Heart right ventricle (tissue), 16 donors: ENCODE data around the gene U2AF1L4. TPM values are rescaled to one million over a fixed set of nuclear protein-coding genes. Genes with fewer than 3 reads are reported as not detected.

Source experiments
- ATAC-seq, 8 donors: fragments of 200-7000 bp; cut with Tn5 transposase; one replicate each; pipeline ENCODE4 v1.9.1; 2020; ENCODE audit warnings: mild to moderate bottlenecking in 8 of 8, moderate library complexity in 8 of 8, moderate number of reproducible peaks in 1 of 8
- DNase-seq, 2 donors: peaks; one replicate each; pipeline ENCODE4 v3.0.0-alpha.2; 2020
- H3K27ac ChIP-seq, 10 donors: fragments of 200-600 bp; sonication (generic) in 2 of 10; one replicate each; pipeline versions ENCODE4 v1.5.0 to v1.8.0; 2020 to 2022; ENCODE audit warnings: mild to moderate bottlenecking in 3 of 10
- H3K27me3 ChIP-seq, 7 donors: fragments of 200-600 bp; one replicate each; pipeline ENCODE4 v1.8.0; 2021 to 2022; ENCODE audit warnings: mild to moderate bottlenecking in 2 of 7
- H3K36me3 ChIP-seq, 9 donors: fragments of 200-600 bp; sonication (generic) in 1 of 9; one replicate each; pipeline versions ENCODE4 v1.5.0 to v1.8.0; 2020 to 2022; ENCODE audit warnings: mild to moderate bottlenecking in 2 of 9
- H3K4me1 ChIP-seq, 9 donors: fragments of 200-600 bp; sonication (generic) in 1 of 9; one replicate each; pipeline versions ENCODE4 v1.5.0 to v1.8.0; 2020 to 2022; ENCODE audit warnings: mild to moderate bottlenecking in 4 of 9
- H3K4me3 ChIP-seq, 10 donors: fragments of 200-600 bp; sonication (generic) in 2 of 10; one replicate each; pipeline versions ENCODE4 v1.5.0 to v1.8.0; 2020 to 2022; ENCODE audit warnings: mild to moderate bottlenecking in 7 of 10, moderate library complexity in 2 of 10
- H3K9me3 ChIP-seq, 11 donors: fragments of 200-600 bp in 10 of 11; sonication (generic) in 2 of 11; one replicate each; pipeline versions ENCODE4 v1.5.0 to v1.8.0; 2013 to 2022; ENCODE audit warnings: mild to moderate bottlenecking in 2 of 11, control low read depth in 1 of 11, moderate library complexity in 1 of 11
- CTCF ChIP-seq, 9 donors: fragments of 200-600 bp; sonication (generic) in 2 of 9; IDR thresholded peaks; one replicate each; pipeline versions ENCODE4 v1.5.0 to v1.8.0; 2021 to 2022; ENCODE audit warnings: antibody characterized with exemption in 9 of 9, mild to moderate bottlenecking in 5 of 9, moderate library complexity in 1 of 9
- WGBS, 2 donors: extraction: QIAGEN DNeasy Blood & Tissue Kit; methylation state at CpG; one replicate each; pipeline ENCODE4 v1.1.7; 2013; ENCODE audit warnings: inconsistent platforms in 1 of 2; 5-methylcytosine and 5-hydroxymethylcytosine counted together
- intact Hi-C, 10 donors: fragments of 100-400 bp; cut with DNase I; formaldehyde crosslinking; loops; one replicate each; pipeline versions ENCODE4 v1.11.1 to v1.14.2; 2022
- polyA plus RNA-seq, 2 donors: library from polyadenylated mRNA; stranded (reverse); fragments of 200-250 nt; gene quantifications; one replicate each; pipeline ENCODE4 v1.2.3, GENCODE V29; 2013
- total RNA-seq, 10 donors: library from RNA; stranded (reverse); fragmentation: NEBNext Ultra II Directional in 3 of 10; extraction: Animal tissue kit (Norgen Biotek cat#: 25700) in 3 of 10; gene quantifications; one replicate each; pipeline versions ENCODE4 v1.2.1 to v1.2.4, GENCODE V29; 2021 to 2023
- donor health status: Arrhythmogenic right ventricular cardiomyopathy.
- donor health status: ischemic (EF 13 %, LVEDD 7.1; RV severe dilation, severe dysfunction).
- donor health status: healthy with polysubstance abuse.
- donor health status: DM: no; HTN: yes; CAD: no.
- donor health status: DM: no; HTN: no; CAD: no.
- donor health status: ischemic (EF 25% LVEDD 6.9; RV normal size, moderate dysfunction).
- donor health status: ischemic (EF 25% LVEDD 5.7; RV mildly dilated, moderate dysfunction).
- donor health status: healthy.
- donor health status: DM: yes; HTN: yes; CAD: no.
- donor health status: Ischemic cardiomyopathy.
- donor health status: ischemic (EF 35%, LVEDD 5.7; RV mildly dilated, moderate dysfunction).
- donor health status: nonischemic (EF 11% LVEDD 7.7; RV severe dilation, severe dysfunction).
- donor health status: DM: yes; HTN: yes; CAD: no.
- donor health status: PGD.
- donor health status: ischemic (EF 29% LVEDD 5.4; RV normal size, mild dysfunction).
- donor health status: nonischemic (EF 23%, LVEDD 6.1; RV moderate dilation, normal function).

The U2AF1L4 gene
- total and polyA plus RNA-seq, 12 donors, result 11.5 to 57.7 (median 20.3) TPM

- H3K36me3 ChIP-seq, result peaks cover 0 to 100% (median 57%) of the 10 kb centered on the region in 9 donors
- no peak overlapping the region for H3K27ac ChIP-seq
- no peak for ATAC-seq
- 94 to 95% methylated on average over 8 of the region's 8 CpGs for WGBS, 2 donors
- H3K27me3 ChIP-seq, result no peaks in the 10 kb centered on the region
- TF ChIP-seq CTCF (IDR thresholded peaks at IDR 0.05), result no peak
- peaks cover 0 to 2% (median 0%) of the 10 kb centered on the region in 9 donors for H3K4me1 ChIP-seq
- DNase-seq, result no peak
- intact Hi-C loops, result no loop called here
- H3K4me3 ChIP-seq, result no peak overlapping the region
- H3K9me3 ChIP-seq, result no peaks in the 10 kb centered on the region
Measured at GRCh38 chr19:35734273-35734672, 10.9 kb downstream of the U2AF1L4 start.

GRCh38 chr19:35733180-35734125 is 11.8 kb downstream of the U2AF1L4 start:
- H3K36me3 ChIP-seq, result peaks cover 0 to 100% (median 65%) of the 10 kb centered on the region in 9 donors
- no peak overlapping the region for H3K4me3 ChIP-seq
- intact Hi-C loops, result no loop called here
- no peaks in the 10 kb centered on the region for H3K27me3 ChIP-seq
- no peak for DNase-seq
- H3K4me1 ChIP-seq, result no peaks in the 10 kb centered on the region
- no peaks in the 10 kb centered on the region for H3K9me3 ChIP-seq
- H3K27ac ChIP-seq, result no peak overlapping the region
- no peak for ATAC-seq
- TF ChIP-seq CTCF (IDR thresholded peaks at IDR 0.05), result no peak
- 88 to 91% methylated on average over 33 to 35 of the region's 35 CpGs for WGBS, 2 donors

GRCh38 chr19:35732540-35733179 is 12.6 kb downstream of the U2AF1L4 start:
- 88 to 89% methylated on average over 23 to 25 of the region's 25 CpGs for WGBS, 2 donors
- no peaks in the 10 kb centered on the region for H3K9me3 ChIP-seq
- no peak overlapping the region for H3K27ac ChIP-seq
- ATAC-seq (peak in 1 of 8 donors; percentile 6), DNase-seq (no peak)
- no peaks in the 10 kb centered on the region for H3K27me3 ChIP-seq
- TF ChIP-seq CTCF (IDR thresholded peaks at IDR 0.05), result no peak
- peaks cover under 1 to 100% (median 70%) of the 10 kb centered on the region in 9 donors for H3K36me3 ChIP-seq
- intact Hi-C loops, result no loop called here
- H3K4me1 ChIP-seq, result no peaks in the 10 kb centered on the region
- H3K4me3 ChIP-seq, result no peak overlapping the region

- H3K27me3 ChIP-seq, result no peaks in the 10 kb centered on the region
- intact Hi-C loops, result no loop called here
- no peak for TF ChIP-seq CTCF (IDR thresholded peaks at IDR 0.05)
- WGBS, 2 donors, result 80 to 87% methylated on average over 21 of the region's 21 CpGs
- no peak overlapping the region for H3K4me3 ChIP-seq
- peaks cover 8 to 100% (median 78%) of the 10 kb centered on the region in 9 donors for H3K36me3 ChIP-seq
- no peaks in the 10 kb centered on the region for H3K4me1 ChIP-seq
- DNase-seq (no peak), ATAC-seq (no peak)
- no peak overlapping the region for H3K27ac ChIP-seq
- no peaks in the 10 kb centered on the region for H3K9me3 ChIP-seq
Measured at GRCh38 chr19:35731779-35732405, 13.3 kb downstream of the U2AF1L4 start.
